ELF-1 (cell line): ENCODE data around the gene ME2.
"Not testable (repeated sequence)": the region's sequence is repeated elsewhere in the genome, so short reads cannot be mapped to it uniquely, and the experiment has no call there.

Experiments used
- DNase-seq: peaks from one replicate; pipeline ENCODE4 v3.0.0-alpha.2; 2016; ENCODE audit warnings: low read depth, low spot score

The ME2 gene

DNA sequence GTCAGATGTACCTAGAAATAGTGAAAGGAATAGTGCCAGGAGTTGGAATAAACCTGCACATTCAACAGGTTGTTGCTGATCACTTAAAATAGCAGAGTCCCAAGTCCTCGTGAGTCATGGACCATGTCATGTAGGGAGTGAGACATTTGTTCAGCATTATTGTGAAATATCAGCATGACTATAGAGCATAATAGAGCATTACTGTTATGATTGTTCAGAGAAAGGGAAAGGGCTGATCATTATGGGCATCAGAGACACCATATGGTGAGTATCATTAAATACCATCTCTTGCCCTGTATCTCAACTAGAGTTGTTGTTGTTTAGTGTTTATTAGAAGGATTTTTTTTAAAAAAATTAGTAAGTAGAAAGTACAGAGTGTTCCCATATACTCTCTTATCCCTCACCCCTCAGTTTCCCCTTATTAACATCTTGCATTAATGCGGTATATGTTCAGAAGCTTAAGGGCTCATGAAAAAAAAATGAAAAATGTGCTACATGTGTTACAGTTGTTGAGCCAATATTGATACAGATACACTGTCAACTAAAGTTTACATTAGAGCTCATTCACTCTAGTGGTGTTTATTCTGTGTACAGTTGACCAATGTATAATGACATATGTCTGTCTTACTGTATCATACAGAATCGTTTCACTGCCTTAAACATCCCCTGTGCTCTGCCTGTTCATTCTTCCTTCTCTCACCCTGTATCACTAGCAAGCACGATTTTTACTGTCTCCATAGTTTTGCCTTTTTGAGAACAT, 94.6 kb downstream of the ME2 start:
- no peak for DNase-seq

DNA sequence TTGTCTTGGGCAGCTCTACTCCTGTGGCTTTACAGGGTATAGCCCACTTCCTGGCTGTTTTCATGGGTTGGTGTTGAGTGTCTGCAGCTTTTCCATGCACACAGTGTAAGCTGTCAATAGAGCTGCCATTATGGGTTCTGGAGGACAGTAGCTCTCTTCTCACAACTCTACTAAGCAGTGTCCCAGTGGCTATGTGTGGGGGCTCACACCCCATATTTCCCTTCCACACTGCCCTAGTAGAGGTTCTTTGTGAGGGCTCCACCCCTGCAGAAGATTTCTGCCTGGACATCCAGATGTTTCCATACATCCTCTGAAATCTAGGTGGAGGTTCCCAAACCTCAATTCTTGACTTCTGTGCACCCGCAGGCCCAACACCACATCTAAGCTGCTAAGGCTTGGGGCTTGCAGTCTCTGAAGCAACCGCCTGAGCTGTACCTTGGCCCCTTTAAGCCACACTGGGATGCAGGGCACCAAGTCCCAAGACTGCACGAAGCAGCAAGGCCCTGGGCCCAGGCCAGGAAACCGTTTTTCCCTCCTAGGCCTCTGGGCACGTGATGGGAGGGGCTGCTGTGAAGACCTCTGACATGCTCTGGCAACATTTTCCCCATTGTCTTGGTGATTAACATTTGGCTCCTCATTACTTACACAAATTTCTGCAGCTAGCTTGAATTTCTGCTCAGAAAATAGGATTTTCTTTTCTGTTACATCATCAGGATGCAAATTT, 98.3 kb downstream of the ME2 start:
- DNase-seq, result no peak

DNA sequence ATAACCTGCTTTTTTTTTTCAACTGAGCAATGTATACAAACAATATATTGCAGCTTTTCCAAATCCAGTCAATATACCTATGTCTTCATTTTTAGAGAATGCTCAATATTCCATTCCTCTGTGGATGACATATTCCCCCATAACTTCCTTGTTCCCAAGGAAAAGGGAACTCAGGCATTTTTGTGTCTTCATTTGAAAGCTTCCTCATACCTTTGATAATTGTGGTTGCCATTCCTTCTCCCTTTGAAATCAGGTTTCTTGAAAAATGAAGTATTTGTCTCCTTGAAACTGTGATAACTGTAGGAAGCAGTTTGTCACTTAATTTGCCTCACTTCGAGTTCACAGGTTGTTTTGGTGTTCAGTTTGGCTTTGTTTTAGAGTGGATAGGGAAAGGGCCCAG, 102.5 kb downstream of the ME2 start:
- DNase-seq, result no peak

DNA sequence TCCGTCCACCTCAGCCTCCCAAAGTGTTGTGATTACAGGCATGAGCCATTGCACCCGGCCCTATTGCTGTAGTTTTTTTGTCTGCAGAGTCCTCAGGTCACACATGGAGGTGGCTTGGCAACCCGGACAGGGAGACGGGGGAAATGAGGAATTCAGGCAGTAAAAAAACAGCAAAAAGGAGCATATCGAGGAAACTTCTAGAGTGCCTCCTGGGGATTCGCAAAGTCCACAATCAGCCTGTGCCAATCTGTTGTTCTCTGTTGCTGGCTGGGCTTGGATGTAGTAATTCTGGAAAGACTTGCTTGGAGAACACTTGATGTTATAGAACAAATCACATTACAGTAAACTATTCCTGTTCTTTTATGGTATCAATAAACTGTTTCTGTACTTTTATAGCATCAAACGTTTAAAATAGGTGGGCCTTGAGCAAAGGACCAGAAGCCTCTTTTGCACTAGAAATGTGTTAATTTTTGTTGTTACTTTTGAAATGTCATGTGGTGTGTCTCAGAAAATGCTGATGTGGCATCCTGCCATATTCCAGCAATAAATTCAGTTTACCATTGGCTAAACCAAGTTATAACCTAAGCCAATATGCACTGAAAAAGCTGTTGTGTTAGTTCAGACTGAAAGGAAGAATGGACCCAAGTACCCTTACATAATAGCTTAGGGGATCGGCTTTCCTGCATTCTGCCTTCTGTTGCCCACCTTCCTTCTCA, 103.3 kb downstream of the ME2 start:
- DNase-seq, result no peak

DNA sequence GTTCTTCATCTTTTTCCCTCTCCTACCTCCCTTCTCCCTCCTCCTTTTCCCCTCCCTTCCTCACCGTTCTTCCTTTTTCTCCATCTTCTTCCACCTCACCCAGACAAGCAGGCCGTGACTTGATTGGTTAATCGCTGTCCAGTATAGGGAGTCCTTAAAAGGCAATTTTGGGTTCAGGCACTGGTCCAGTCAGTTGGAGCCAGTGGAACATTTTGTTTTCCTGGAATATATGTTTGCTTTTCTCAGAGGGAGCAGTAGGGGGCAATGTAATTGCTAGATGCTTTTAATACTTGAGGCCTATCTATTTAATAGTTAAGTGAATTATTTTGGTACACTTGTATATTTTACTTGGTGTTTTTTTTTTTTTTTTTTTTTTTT, 103.9 kb downstream of the ME2 start:
- DNase-seq, result no peak

DNA sequence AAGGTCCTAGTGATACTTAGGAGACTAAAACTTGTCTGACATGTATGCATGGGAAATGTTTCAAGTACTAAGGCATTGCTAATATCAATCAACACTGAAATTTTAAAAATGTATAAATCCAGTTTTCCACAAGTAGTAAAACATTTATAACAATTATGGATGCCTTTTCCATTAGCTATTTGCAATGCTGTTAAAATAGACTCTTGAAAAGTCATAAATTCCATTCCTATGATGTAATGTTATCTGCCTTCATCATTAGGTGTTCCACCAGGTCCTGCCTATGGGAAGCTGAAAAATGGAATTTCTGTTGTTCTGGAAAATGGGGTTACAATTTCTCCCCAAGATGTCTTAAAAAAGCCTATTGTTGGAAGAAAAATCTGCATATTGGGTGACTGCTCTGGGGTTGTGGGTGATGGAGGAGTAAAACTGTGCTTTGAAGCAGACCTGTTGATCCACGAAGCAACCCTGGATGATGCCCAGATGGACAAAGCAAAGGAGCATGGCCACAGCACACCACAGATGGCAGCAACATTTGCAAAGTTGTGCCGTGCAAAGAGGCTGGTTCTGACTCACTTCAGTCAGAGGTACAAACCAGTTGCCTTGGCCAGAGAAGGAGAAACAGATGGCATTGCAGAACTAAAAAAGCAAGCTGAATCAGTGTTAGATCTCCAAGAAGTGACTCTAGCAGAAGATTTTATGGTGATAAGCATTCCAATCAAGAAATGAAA, 107.6 kb downstream of the ME2 start:
- no peak for DNase-seq

DNA sequence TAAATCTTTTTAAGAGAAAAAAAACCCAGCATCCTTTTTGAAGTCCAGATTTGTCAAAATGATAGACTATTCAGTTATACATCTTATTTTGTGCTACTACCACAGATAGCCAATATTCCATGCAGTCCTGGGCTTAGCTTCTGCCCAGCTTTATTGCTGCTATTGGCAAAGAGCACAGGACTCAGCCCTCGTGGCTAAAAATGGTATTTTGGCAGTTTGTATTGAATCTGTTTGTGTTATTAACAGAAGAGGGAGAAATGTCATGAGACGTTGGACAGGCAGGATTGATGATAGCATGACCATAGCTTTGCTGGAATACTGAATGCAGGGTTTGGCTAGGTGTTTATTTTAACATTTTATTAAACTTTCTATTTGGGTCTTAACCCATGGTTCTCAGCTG, 108.3 kb downstream of the ME2 start:
- no peak for DNase-seq

DNA sequence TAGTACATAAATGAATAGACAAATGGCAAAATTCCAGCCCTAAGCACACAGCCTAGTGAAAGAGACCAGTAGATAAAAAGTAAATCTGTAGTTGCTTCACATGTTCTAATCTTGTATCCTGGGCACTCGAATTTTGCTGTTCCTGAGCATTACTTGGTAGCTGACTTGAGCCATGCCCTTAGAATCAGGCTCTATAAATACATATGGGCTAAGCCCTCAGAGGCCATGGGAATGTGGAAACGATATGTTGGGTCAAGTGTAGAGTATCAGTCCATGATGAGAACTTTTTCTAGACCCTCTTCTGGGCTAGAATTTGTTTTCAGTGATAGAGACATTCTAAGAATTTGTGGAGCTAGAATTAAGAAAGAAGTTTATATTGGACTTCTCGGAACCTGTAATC, 110.8 kb downstream of the ME2 start:
- DNase-seq, result no peak

DNA sequence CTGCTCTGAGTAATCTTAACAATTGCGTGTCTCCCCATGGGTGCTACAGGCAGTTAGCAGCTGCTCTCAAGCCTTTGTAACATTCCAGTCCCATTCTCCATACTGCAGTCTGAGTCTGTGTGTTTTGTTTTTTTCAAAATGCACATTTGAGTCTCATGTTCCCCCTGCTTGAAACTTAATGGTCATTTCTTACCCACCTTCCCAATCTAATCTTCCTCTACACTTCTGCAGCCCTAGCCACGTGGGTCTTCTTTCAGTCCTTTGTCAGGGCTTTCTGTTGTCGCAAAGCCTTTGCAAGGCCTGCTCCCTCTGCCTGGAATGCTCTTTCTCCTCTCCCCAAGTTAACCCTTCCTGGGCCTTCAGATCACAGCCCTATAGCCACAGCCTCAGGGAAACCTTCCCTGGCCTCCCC, 113.4 kb downstream of the ME2 start:
- DNase-seq, result peak; percentile 76

DNA sequence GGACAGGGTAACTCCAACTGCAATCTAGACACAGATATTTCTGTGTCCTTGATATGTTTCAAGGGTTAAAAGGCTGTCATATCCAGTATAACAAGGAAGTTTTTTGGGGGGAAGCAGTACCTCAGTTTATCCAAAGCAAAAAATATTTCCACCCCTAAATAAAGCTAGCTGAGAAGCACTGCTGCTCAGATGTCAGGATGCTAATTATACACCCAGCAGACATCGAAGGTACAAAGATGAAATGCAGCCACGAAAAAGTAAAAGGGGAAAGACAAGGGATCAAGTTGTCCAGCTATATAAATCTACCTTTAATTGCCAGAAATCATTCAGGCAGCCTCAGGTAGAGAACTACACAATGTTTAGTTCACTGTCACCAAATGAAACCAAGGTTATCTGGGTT, 115.1 kb downstream of the ME2 start:
- no peak for DNase-seq

DNA sequence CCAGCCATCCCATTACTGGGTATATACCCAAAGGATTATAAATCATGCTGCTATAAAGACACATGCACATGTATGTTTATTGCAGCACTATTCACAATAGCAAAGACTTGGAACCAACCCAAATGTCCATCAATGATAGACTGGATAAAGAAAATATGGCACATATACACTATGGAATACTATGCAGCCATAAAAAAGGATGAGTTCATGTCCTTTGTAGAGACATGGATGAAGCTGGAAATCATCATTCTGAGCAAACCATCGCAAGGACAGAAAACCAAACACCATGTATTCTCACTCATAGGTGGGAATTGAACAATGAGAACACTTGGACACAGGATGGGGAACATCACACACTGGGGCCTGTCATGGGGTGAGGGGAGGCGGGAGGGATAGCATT, 124.3 kb downstream of the ME2 start:
- not testable (repeated sequence) for DNase-seq
